Measurements from ENCODE around the gene GFM1.

GRCh38 chr3:158663832-158664231 lies 19.5 kb downstream of the GFM1 start:
- TF ChIP-seq CTCF (IDR thresholded peaks at IDR 0.05): no peak
- TF ChIP-seq POLR2A (IDR thresholded peaks at IDR 0.05; ENCODE audit: low read depth): no peak
- TF ChIP-seq EP300 (IDR thresholded peaks at IDR 0.05): no peak
- no peak for TF ChIP-seq POLR2AphosphoS5 (IDR thresholded peaks at IDR 0.05)
